Calu3 (cell line): Measurements from ENCODE around the gene SIK1. TPM values are rescaled to one million over a fixed set of nuclear protein-coding genes. Genes with fewer than 3 reads are reported as not detected.
"Not testable (repeated sequence)": the region's sequence is repeated elsewhere in the genome, so short reads cannot be mapped to it uniquely, and the experiment has no call there.

ENCODE experiments used
- BruUV-seq: library from RNA; stranded (reverse); fragments of 400-500 nt; replicated peaks from 2 replicates; lab custom pipeline; 2021; lab: Mats Ljungman, UMichigan
- CTCF ChIA-PET: fragments of 300-600 bp; sonication (Branson Sonifier 250); formaldehyde crosslinking; loops from one replicate; lab custom pipeline; 2022; ENCODE audit warnings: antibody characterized with exemption; lab: Charles Lee
- DNase-seq: peaks from one replicate; pipeline ENCODE4 v3.0.0; 2022
- H3K27ac Mint-ChIP-seq: one replicate; pipeline ENCODE4 v1.8.0; 2022; ENCODE audit warnings: mixed read lengths; ENCODE audit not compliant: unreplicated experiment
- H3K27me3 Mint-ChIP-seq: one replicate; pipeline ENCODE4 v1.8.0; 2022; ENCODE audit warnings: mixed read lengths; ENCODE audit not compliant: unreplicated experiment
- H3K36me3 Mint-ChIP-seq: one replicate; pipeline ENCODE4 v1.8.0; 2022; ENCODE audit warnings: mild to moderate bottlenecking, moderate library complexity, mixed read lengths; ENCODE audit not compliant: insufficient read depth, unreplicated experiment
- H3K4me1 Mint-ChIP-seq: one replicate; pipeline ENCODE4 v1.8.0; 2022; ENCODE audit warnings: mild to moderate bottlenecking, low read depth, mixed read lengths; ENCODE audit not compliant: unreplicated experiment
- H3K4me3 Mint-ChIP-seq: one replicate; pipeline ENCODE4 v1.8.0; 2022; ENCODE audit warnings: mild to moderate bottlenecking, low read depth, moderate library complexity, mixed read lengths; ENCODE audit not compliant: unreplicated experiment
- H3K9me3 Mint-ChIP-seq: one replicate; pipeline ENCODE4 v1.8.0; 2022; ENCODE audit warnings: low read depth, mixed read lengths; ENCODE audit not compliant: unreplicated experiment
- intact Hi-C: fragments of 100-400 bp; cut with micrococcal nuclease; formaldehyde crosslinking; loops from one replicate; pipeline ENCODE4 v1.10.0; 2022; ENCODE audit not compliant: unreplicated experiment
- total RNA-seq: library from RNA; stranded (reverse); gene quantifications from 2 replicates; pipeline ENCODE4 v1.2.3, GENCODE V29; 2022

Gene SIK1
- total RNA-seq, 1 experiment from 2014 or later, result 20.2 TPM

DNA sequence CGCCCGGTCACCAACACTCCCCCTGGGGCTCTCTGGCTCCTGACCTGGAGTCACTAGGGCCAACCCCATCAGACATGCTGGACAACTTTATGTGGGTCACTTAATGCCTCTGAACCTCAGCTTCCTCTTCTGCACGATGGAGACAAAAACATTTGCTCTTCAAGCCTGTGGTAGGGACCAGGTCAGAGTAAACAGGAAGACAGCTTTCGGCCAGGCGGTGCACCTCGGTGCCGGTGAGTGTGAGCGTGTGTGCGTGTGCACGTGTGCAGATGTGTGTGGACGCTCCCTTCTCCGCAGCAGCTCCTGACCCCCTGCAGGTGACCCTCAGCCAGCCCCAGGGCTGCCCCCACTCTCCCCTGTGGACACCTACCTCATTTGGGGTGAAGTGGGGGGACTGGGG lies 28.4 kb downstream of the SIK1 start:
- CTCF ChIA-PET, H3K4me3 Mint-ChIP-seq, BruUV-seq, H3K27me3 Mint-ChIP-seq, intact Hi-C loops, H3K4me1 Mint-ChIP-seq, H3K9me3 Mint-ChIP-seq, DNase-seq, H3K36me3 Mint-ChIP-seq, H3K27ac Mint-ChIP-seq: not testable (repeated sequence)

DNA sequence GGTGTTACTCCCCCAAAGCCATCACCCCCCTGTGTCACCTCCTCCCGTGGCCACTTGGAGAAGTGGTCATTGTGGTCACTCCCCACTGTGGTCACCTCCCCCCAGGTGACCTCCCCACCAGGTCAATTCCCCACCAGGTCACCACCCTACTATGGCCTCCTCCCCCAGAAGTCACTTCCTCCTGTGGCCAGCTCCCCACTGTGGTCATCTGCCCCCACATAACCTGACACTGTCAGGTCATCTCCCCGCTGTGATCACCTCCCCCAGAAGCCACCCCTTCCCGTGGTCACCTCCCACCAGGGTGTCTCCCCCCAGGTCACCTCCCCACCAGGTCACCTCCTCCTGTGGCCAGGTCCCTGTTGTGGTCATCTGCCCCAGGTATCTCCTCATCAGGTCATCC lies 28.9 kb downstream of the SIK1 start:
- H3K4me3 Mint-ChIP-seq, H3K27me3 Mint-ChIP-seq, BruUV-seq, H3K36me3 Mint-ChIP-seq, H3K9me3 Mint-ChIP-seq, H3K4me1 Mint-ChIP-seq, H3K27ac Mint-ChIP-seq, CTCF ChIA-PET, intact Hi-C loops, DNase-seq: not testable (repeated sequence)

DNA sequence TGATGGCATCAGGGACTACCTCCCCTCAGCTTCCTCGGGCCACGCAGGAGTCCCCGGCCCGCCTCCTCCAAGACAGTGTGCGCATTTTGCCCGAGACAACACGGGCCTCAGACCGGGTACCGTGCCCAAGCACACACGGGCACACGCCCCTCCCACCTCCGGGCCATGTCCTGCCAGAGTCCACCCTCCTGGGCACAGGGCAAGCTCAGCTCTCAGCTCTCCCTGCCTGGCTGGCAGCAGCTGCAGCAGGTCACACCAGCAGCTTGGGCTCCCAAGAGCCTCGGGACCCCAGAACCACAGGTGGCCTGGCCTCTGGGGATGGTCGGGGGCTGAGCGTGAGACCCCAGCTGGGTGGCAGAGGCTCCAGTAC lies 29.5 kb downstream of the SIK1 start:
- H3K9me3 Mint-ChIP-seq, intact Hi-C loops, H3K27me3 Mint-ChIP-seq, CTCF ChIA-PET, H3K4me3 Mint-ChIP-seq, DNase-seq, BruUV-seq, H3K36me3 Mint-ChIP-seq, H3K27ac Mint-ChIP-seq, H3K4me1 Mint-ChIP-seq: not testable (repeated sequence)

DNA sequence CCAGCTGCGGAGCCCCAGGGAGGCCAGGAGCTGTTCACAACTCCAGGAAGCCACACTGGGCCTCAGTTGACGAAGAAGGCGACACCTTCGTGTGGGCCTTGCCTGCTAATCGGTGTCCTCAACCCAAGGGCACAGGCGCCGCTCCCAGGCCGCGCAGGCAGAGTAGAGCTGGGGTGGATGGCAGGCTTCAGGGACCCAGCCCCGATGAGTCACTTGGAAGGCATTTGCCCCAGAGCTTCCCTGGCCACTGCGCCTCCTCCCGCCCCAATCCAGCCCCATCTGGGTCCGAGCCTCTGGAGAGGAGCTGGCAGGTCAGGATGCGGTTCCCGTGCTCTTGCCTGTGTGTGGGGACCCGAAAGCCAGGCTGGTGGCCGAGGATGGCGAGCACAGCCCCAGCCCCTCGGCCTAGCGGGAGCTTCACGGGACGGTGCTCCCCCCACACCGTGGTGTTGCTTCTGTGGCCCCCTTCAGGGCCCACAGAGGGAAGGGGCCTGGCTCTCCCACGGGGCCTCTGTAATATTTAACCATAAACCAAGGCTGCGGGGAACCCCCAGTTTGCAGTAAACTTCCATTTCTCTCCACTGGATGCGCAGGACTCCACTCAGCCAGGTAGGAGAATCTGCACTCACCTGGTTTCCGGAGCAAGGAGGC lies 30.0 kb downstream of the SIK1 start:
- BruUV-seq, H3K9me3 Mint-ChIP-seq, intact Hi-C loops, CTCF ChIA-PET, H3K4me1 Mint-ChIP-seq, H3K27me3 Mint-ChIP-seq, H3K36me3 Mint-ChIP-seq, DNase-seq, H3K27ac Mint-ChIP-seq, H3K4me3 Mint-ChIP-seq: not testable (repeated sequence)

DNA sequence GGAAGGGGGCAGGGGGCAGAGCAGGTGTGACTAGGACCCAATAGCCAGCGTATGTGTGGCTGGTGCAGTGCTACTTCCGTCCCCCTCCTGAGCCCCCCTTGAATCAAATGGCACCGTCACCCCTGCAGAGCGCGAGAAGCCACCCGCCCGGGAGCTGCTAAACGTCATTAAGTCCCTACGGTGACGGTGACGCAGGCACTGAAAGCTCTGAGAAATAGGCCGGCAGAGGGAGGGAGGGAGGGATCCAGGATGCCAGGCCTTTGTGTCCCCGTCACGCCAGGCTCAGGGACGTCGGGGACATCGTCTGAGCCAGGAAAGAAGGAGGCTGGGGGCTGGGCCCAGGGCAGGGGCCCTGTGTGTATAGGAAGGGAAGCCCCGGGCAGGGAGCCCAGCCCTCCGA lies 43.6 kb downstream of the SIK1 start:
- DNase-seq, H3K9me3 Mint-ChIP-seq, H3K27me3 Mint-ChIP-seq, H3K4me3 Mint-ChIP-seq, H3K4me1 Mint-ChIP-seq, CTCF ChIA-PET, H3K27ac Mint-ChIP-seq, H3K36me3 Mint-ChIP-seq, BruUV-seq, intact Hi-C loops: not testable (repeated sequence)

DNA sequence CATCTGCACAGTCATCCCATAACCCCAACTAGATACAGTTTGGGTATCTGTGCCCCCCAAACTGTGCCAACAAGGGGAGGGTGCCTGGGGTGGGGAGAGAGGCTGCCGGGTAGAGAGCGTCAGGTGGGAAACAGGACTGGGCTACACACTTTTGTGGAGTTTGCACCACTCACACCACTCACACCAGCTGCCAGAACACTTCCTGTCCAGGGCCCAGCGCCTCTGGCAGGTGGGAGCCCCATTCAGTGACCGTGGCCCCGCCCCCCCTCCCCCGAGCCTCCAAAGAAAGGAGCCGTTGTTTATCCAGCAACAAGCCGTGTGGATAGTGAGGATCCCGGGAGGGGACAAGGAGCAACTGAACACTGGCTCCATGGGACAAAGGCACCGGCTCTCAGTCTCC lies 44.0 kb downstream of the SIK1 start:
- CTCF ChIA-PET, H3K9me3 Mint-ChIP-seq, H3K4me3 Mint-ChIP-seq, BruUV-seq, H3K36me3 Mint-ChIP-seq, H3K27ac Mint-ChIP-seq, DNase-seq, H3K4me1 Mint-ChIP-seq, H3K27me3 Mint-ChIP-seq, intact Hi-C loops: not testable (repeated sequence)

DNA sequence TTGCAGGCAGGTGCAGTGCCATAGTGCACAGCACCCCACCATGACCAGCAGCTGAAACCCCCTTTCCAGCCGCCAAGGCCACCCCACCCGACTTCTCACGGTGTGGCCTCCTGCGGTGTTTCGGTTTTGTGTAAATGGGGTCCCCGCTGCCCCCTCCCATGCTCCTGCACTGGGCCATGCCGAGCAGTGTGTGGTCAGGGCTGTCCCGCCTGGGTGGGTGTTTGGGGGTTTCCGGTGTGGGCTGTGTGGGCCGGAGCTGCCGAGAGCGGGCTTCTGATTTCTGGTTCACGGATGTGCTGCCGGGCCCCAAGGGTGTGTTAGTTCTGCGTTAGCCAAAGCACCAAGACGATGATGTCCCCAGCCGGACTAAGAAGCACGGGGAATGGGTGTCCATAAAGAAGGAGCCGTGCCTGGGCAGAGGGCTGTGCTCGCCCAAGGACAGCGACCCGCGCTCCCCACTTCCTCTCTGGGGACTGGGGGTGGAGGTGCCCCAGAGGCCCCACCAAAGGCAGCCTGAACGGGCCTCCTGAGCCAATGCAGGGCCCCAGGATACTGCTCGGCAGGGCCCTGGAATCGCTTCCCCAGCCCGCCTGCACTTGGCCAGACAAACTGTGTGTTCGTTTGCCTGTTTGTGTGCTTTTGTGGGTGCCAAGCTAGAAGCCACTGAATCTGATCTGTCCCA lies 45.9 kb downstream of the SIK1 start:
- BruUV-seq, H3K36me3 Mint-ChIP-seq, DNase-seq, H3K27me3 Mint-ChIP-seq, intact Hi-C loops, H3K4me1 Mint-ChIP-seq, CTCF ChIA-PET, H3K4me3 Mint-ChIP-seq, H3K9me3 Mint-ChIP-seq, H3K27ac Mint-ChIP-seq: not testable (repeated sequence)

DNA sequence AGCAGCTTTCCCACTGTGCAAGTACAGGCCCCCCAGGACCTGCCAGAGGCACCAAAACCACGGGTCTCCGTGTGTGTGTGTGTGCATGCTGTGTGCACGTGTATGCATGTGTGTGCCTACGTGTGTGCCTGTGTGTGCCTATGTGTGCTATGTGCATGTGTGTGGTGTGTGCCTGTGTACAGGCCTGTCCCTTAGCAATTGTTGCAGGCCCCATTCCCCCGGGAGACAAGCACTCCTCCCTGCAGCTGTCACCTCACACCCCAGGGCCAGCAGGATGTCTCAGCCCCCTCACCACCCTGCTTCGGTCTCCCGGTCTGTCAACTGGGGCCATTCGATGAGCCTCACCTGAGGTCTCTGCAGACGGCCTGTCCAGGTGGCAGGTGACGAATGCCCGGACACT lies 46.6 kb downstream of the SIK1 start:
- not testable (repeated sequence) for DNase-seq

DNA sequence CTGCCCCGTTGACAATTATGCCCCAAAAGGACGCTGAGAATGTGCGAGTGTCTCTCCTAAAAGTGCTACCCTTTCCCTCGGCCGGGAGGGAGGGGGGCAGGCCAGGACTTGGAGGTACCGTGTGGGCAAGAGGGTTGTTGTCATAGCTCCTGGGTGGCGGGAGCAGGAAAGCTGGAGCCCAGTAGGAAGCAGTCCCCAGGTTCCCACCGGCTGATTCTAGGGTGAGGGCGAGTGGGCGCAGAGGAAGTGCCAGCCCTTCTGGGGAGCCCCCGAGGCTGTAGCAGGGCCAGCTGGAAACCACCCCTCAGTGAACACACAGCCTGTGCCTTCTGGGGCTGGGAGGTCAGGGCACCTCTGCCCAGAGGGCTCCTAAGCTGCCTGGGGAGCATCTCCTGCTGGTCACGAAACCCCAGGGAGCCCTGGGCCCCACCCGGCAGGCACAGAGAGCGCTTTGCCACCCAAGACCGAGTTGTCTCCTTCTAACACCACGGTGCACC lies 47.3 kb downstream of the SIK1 start:
- H3K9me3 Mint-ChIP-seq, H3K4me1 Mint-ChIP-seq, CTCF ChIA-PET, H3K27me3 Mint-ChIP-seq, H3K4me3 Mint-ChIP-seq, H3K36me3 Mint-ChIP-seq, intact Hi-C loops, BruUV-seq, H3K27ac Mint-ChIP-seq, DNase-seq: not testable (repeated sequence)

More for the DNA sequence above, 46.6 kb downstream of the SIK1 start:
- BruUV-seq, intact Hi-C loops, H3K27ac Mint-ChIP-seq, CTCF ChIA-PET, H3K4me1 Mint-ChIP-seq, H3K9me3 Mint-ChIP-seq, H3K27me3 Mint-ChIP-seq, H3K4me3 Mint-ChIP-seq, H3K36me3 Mint-ChIP-seq: not testable (repeated sequence)
